RWPE2 (cell line): ENCODE measurements around the gene ABCC1.

ENCODE experiments used
- ATAC-seq: fragments of 200-7000 bp; cut with Tn5 transposase; 3 replicates; pipeline ENCODE4 v1.9.1; 2021; ENCODE audit warnings: low read depth
- DNase-seq: peaks from one replicate; pipeline ENCODE4 v3.0.0-alpha.2; 2020; ENCODE audit warnings: low spot score
- H3K27ac ChIP-seq: fragments of 450-650 bp; 2 replicates; pipeline ENCODE4 v1.5.1; 2017; ENCODE audit warnings: mild to moderate bottlenecking; ENCODE audit not compliant: poor library complexity, severe bottlenecking
- H3K27me3 ChIP-seq: fragments of 250-450 bp; sonication (Bioruptor Pico); 2 replicates; pipeline ENCODE4 v1.5.1; 2021; ENCODE audit warnings: mild to moderate bottlenecking, moderate library complexity; ENCODE audit not compliant: insufficient read depth, poor library complexity, severe bottlenecking
- H3K36me3 ChIP-seq: fragments of 250-450 bp; sonication (Bioruptor Pico); 2 replicates; pipeline ENCODE4 v1.5.1; 2020; ENCODE audit warnings: low read depth, mild to moderate bottlenecking, moderate library complexity
- H3K4me1 ChIP-seq: fragments of 250-450 bp; sonication (Bioruptor Pico); 2 replicates; pipeline ENCODE4 v1.5.1; 2021; ENCODE audit warnings: mild to moderate bottlenecking, moderate library complexity; ENCODE audit not compliant: insufficient read depth, poor library complexity, severe bottlenecking
- H3K4me3 ChIP-seq: fragments of 250-450 bp; sonication (Bioruptor Pico); 2 replicates; pipeline ENCODE4 v1.5.1; 2021; ENCODE audit warnings: mild to moderate bottlenecking, moderate library complexity; ENCODE audit not compliant: severe bottlenecking
- H3K9me3 ChIP-seq: fragments of 250-450 bp; sonication (Bioruptor Pico); 2 replicates; pipeline ENCODE4 v1.5.1; 2021; ENCODE audit warnings: mild to moderate bottlenecking, moderate library complexity; ENCODE audit not compliant: severe bottlenecking
- CTCF ChIP-seq: fragments of 450-650 bp; IDR thresholded peaks from one replicate; pipeline ENCODE4 v1.5.1; 2017; ENCODE audit warnings: mild to moderate bottlenecking, moderate library complexity; ENCODE audit not compliant: poor library complexity, severe bottlenecking

The ABCC1 gene

GRCh38 chr16:16067127-16067526 is 117.7 kb downstream of the ABCC1 start:
- no peak for ATAC-seq
- no peak for TF ChIP-seq CTCF
- Histone ChIP-seq H3K4me3 (no peak overlapping the region), H3K4me1 (peaks cover 4% of the 10 kb centered on the region), H3K27ac (no peak overlapping the region), H3K27me3 (no peaks in the 10 kb centered on the region), H3K9me3 (no peaks in the 10 kb centered on the region), H3K36me3 (peaks cover 52% of the 10 kb centered on the region)
- no peak for DNase-seq

- Histone ChIP-seq H3K4me1 (peaks cover 4% of the 10 kb centered on the region), H3K36me3 (peaks cover 53% of the 10 kb centered on the region), H3K9me3 (no peaks in the 10 kb centered on the region), H3K27me3 (no peaks in the 10 kb centered on the region), H3K27ac (no peak overlapping the region), H3K4me3 (no peak overlapping the region)
- DNase-seq: no peak
- no peak for ATAC-seq
- no peak for TF ChIP-seq CTCF
Measured at GRCh38 chr16:16071631-16072244, 122.3 kb downstream of the ABCC1 start.

- no peak for DNase-seq
- Histone ChIP-seq H3K4me3 (no peak overlapping the region), H3K27me3 (no peaks in the 10 kb centered on the region), H3K4me1 (peaks cover 4% of the 10 kb centered on the region), H3K36me3 (peaks cover 64% of the 10 kb centered on the region), H3K27ac (no peak overlapping the region), H3K9me3 (no peaks in the 10 kb centered on the region)
- TF ChIP-seq CTCF: no peak
- ATAC-seq: no peak
Measured at GRCh38 chr16:16073001-16073545, 123.7 kb downstream of the ABCC1 start.

- no peak overlapping the region for H3K4me3 ChIP-seq
Measured at GRCh38 chr16:16073891-16074881, 124.8 kb downstream of the ABCC1 start.

More at GRCh38 chr16:16073891-16074881, 124.8 kb downstream of the ABCC1 start:
- Histone ChIP-seq H3K9me3 (no peaks in the 10 kb centered on the region), H3K27me3 (no peaks in the 10 kb centered on the region), H3K36me3 (peaks cover 66% of the 10 kb centered on the region), H3K4me1 (no peaks in the 10 kb centered on the region), H3K27ac (no peak overlapping the region)
- no peak for TF ChIP-seq CTCF
- DNase-seq (no peak), ATAC-seq (no peak)
